Kidney capillary endothelial cell (primary cell): ENCODE measurements around the gene C12orf50.
"Not testable (repeated sequence)": the region's sequence is repeated elsewhere in the genome, so short reads cannot be mapped to it uniquely, and the experiment has no call there.

ENCODE experiments used
- DNase-seq: peaks from one replicate; pipeline ENCODE4 v3.0.0-alpha.2; 2018; ENCODE audit warnings: low spot score

The C12orf50 gene, protein sequence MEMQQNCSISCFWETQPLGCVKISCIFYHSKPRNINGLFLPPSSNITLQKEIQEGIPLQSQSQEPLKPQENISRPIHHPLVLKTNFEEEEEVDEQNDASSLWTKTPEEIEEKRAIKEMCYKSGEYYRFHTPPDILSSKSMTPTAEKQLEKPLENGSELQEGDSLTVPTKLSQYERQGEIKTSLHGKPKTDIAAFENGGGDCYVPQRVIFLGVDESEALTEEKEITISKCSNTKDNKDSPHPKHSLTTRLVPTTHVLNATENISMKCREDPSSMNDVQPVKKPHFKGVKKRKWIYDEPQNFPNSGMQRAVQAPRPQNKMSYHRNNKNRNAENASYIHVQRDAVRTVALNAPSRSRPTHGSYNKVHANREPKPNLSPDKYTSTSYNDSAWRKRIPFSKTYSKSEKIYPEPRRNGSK

DNA sequence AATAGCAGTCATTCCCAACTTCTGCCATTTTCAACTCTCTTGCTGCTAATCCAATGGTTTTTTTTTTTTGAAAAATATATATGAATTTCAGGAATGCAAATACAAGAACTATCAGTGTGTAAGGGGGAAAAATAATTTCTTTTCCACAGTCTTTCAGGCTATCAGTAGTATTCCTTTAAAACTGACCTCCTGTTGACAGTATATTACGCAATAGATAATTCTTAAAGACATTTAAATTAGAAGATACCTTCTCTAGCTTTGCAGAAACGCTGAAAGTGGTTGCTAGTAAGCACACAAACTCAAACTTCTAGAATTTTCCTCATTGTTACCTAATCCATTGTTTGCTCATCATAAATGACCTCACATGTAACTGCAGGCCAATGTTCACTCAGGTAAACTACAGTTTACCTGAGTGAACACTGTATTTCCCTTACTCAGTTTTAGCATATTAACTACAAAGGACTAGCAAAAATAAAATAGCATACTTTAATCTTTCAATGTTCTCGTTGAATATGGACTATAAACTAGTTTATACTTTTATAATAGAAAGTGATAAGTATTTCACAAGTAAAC, at the start of gene C12orf50:
C12orf50 (minus strand) TSS at position 309 of the 573 bp plus-strand sequence. CDS start 2,439 bp downstream, outside the sequence.
- DNase-seq = no peak

DNA sequence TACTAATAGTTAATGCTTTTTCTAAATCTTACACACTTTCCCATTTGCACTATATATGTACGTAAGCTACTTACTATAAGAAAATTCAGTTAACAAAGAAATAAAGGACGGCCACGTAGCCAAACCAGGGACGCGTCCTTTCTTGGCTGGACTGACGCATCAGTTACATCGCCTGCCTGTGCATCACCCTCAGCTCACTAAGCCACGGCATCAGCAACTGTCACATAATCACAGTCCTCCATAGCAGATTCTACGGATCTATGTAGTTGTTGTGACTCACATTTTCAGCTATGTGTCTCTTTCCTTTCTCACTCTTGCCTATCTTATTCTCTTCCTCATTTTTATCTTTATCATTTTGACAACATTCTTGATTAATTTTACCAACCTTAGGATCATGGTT, 38.1 kb upstream of the C12orf50 start:
- no peak for DNase-seq

DNA sequence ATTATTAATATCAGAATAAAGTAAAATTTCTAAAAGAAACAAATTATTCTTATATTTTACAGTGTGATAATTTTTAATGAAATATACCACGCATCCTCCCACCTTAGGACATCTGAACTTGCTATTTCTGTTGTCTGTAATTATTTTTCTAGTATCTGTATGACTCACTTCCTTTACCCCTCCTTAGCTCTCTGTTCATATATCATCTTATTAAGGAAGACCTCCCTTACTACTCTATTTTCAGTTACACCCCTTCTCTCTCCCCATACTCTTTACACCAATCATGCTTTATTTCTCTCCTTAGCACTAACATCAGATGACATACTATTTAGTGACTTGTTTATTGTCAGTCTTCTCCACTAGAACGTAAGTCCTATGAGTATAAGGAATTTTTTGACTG, 34.2 kb upstream of the C12orf50 start:
- DNase-seq = no peak

DNA sequence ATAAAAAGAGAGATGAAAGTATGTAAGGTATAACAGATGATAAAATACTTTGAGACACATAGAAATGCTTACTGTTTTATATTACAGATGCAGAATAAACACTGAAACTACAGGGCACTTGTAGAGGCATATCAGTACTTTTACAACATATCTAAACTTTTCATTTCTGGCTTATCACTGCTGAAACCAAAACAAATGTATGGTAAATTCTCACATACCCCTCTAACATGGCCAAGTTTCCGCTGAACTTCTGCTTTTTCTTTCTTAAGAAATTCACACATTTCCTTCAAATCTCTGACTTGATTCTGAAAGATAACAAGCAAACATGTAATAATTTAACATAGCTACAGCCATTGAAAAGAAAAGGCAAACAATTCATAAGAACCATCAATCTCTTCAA, 33.3 kb upstream of the C12orf50 start:
- DNase-seq = no peak

DNA sequence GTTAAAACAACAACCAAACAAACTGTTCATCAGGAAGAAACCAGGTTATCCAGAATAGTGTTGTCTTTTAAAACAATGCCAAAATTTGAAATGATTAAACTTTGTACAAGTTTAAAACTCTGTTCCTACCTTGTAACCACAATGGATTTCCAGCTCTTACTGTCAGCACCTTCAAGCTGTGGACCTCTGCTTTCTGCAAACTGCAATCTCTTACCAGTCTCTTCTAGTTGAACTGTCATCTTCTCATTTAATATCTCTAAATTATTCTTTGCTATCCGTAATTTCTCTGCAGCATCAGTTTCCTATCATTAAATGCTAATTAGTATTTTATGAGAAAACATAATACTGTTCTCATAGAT, 29.5 kb upstream of the C12orf50 start:
- no peak for DNase-seq

DNA sequence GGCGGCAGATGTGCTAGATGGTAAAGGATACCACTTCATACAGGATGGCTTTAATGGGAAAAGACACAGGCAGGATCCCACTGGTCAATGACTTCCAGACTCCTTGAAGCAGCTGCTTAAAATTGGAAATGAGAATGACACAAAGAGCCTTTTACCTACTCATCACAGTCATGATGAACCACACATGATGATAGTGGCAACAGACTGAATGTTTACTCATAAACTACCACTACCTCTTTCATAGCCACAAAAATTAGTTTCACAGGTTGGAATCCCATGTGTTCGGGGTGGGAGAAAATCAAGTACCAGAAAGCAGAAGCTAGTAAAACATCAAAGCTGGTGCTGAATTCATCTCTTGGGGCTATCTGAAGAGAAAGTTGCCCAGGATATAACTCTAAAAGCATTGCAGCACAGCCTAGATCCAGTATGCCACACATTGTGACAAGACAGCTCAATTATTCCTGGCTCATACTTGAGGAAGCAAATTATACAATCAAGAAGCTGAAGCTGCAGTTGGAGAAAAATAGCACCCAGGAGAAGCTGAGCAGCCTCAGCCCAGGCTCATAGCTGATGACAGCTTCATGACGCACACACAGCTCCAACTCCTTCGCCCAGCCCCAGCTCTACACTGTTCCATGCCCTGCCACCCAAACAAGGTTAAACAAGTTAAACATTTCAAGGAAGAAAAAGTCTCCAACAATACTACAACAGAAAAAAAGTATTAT, 29.0 kb upstream of the C12orf50 start:
- no peak for DNase-seq

DNA sequence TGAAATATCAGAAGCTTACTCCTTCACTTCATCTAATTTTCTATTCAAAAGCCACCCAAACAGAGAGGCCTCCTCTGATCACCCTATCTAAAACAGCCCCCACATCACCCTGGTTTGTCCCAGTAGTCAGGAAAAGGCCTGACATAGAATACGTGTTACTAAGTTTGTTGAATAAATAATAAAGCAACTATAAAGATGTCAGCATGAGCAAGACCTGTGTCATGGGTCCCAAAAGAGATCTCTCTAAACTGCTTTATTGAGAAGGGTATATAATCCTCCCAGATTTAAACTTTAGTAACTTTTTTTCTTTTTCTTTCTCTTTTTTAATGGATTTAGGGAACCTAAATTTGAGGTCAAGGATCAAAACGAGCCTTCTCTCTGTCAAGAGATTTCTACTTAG, 27.4 kb upstream of the C12orf50 start:
- no peak for DNase-seq

DNA sequence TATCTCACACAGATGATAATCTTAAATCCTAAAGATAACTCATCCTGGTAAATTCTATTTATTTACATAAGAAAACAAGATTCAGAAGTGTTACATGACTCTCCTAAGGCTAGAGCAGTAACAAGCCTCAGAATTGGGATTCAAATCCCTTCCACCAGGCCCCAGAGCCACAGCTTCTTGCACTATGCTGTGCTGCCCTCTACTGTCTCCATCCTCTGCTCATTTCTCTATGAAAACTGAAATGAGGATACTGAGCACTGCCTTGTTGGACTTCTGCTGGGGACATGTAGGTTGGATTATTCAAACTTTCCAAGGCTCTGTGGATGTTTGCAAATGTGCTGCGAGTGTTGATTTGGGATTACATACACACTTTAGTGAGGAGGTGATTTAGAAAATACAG, 23.5 kb upstream of the C12orf50 start:
- DNase-seq = no peak

DNA sequence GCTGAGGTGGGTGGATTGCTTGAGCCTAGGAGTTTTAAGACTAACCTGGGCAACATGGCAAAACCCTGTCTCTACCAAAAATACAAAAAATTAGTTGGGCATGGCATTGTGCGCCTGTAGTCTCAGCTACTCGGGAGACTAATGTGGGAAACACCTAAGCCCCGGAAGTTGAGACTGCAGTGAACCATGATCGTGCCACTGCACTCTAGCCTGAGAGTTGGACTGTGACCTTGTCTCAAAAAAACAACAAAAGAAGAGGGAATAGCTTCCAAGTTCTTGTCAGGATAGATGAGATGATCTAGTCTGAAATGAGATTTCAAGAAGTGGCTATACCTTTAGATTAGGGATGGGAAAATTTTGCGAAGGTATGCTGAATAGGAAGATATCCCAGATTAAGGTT, 14.8 kb upstream of the C12orf50 start:
- no peak for DNase-seq

DNA sequence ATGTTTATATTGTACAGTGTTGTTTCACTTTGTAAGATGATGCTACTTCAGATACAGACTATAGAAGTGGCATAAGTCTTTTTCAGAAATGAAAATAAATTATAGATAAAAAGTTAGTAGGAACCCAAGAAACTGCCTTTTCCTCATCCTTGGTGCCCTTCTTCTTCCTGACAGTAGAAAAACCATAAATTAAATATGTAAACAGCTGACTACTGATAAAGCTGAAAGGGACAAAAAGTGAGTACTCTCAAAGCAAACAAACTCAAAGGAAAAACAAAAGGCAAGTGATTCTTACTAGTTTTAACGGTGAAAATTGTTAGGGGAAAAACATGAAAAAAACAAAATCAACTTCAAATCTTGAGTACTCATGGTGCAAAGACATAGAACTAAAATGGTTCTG, 8.6 kb upstream of the C12orf50 start:
- no peak for DNase-seq

DNA sequence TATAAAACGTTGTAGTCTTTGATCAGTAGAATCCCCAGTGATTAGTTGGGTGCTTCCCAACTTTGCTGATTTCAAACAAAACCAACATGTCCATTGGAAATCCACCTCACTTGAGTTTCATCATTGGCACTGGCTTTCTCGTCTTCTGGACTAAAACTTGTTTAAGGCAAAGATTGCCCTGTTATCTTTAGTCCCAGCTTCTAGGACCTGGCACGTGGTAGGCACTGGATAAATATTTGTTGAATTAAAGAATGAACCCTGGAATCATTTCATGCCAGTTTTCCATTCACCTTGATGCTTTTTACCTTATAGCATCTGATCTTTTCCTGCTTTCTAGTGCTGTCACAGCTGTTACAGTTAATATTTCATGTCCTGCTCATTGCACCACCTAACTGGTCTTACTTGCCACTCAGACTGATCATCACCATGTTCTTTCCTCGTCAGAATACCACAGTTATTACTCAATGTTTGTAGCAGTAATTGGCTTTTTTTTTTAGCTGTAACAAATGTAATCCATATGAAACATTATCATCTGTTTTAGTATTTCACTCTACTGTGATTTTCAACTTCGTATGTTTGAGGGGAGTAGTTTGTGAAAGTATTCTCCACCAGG, 7.3 kb upstream of the C12orf50 start:
- DNase-seq = no peak

DNA sequence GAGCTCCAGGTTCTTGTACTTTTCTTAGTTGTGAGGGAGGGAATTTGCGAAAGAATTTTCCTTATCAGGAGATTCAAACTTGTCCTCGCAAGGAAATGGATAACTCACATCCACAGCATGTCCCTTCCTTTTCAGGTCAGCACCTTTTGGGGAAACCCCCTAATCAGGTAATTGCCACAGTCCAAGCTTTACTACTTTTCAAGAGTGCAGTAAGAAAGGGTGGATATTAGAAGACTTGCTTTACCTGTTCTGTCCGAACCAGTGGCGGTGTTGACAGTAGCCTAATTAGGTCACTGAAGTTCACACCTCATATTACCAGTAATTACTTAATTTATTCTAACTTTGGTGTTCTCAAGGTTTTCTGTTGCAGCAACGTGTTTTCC, 6.7 kb upstream of the C12orf50 start:
- DNase-seq = peak; percentile 12

DNA sequence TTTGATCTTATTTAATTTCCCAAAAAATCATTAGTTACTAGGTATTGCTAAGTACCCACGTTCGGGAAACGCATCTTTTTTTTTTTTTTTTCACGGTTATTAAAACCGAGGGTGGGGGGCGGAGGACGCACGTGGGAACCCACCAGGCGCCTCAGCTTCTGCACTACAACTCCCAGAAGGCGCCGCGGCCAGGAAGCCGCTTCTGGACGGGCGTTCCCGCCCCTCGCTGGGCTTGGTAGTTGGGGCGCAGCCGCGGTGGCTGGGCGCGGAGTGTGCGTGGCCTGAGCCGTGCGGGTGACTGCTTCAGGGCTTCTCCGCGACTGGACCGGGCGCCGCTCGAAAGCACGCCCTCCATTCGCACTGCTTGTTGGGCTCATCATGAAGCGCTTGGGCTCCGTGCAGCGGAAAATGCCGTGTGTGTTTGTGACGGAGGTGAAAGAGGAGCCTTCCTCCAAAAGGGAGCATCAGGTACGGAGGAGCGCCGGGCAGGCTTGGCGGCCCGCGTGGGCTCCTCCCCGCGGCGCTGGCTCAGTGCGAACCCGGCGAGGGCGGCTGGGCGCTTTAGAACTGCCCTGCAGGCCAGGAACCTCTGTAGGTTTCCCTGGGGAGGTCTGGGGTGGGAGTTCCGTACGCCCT, 6.2 kb upstream of the C12orf50 start:
- peak; percentile 76 for DNase-seq

DNA sequence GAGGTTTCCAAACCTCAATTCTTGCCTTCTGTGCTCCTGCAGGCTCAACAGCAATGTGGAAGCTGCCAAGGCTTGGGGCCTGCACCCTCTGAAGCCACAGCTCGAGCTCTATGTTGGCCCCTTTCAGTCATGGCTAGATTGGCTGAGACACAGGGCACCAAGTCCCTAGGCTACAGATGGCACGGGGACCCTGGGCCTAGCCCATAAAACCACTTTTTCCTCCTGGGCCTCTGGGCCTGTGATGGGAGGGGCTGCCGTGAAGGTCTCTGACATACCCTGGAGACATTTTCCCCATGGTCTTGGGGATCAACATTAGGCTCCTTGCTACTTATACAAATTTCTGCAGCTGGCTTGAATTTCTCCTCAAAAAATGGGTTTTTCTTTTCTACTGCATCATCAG, 2.0 kb upstream of the C12orf50 start:
- DNase-seq = not testable (repeated sequence)

DNA sequence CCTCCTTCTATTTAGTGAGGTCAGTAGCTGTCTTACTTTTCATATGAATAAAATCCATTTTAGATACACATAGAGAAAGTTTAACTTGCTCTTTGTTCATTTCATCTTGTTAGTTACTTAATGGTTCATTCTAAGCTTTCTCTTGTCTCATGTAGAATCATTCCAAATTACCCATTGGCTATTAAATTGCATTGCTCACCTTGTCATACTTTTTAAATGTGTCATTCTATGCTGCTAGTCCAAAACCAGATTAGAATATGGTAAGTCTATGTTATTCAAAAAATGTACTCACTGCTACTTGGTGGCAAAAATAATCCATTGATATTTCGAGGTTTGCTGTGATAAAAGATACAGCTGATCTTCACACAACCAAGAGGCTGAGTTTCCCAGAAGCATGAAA, 3.0 kb downstream of the C12orf50 start:
- no peak for DNase-seq

DNA sequence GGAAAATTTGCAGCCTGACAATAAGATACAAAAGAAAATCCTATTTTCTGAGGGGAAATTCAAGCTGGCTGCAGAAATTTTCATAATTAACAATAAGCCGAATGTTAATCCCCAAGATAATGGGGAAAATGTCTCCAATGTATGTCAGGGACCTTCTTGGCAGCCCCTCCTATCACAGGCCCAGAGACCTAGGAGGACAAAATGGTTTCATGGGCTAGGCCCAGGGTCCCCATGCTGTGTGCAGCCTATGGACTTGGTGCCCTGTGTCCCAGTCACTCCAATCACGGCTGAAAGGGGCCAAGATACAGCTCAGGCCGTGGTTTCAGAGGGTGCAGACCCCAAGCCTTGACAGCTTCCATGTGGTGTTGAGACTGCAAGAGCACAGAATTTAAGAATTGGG, 11.2 kb downstream of the C12orf50 start:
- no peak for DNase-seq

DNA sequence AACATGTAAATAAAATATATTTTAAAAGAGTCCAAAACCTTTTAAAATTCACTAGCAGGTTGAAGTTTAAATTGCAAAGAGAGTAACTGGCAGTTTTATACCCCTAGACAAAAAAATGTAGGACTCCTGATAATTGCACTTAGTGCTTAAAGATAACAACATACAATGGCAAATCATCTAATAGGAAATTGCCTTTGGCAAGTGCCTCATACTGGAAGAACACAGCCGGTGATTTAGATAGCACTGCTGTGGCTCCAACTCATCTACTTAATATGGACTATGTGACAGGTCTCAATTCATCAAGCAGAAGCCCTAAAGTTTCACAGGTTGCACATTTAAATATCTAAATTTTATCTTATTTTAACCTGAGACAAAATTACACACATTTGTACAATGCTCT, 13.4 kb downstream of the C12orf50 start:
- no peak for DNase-seq

DNA sequence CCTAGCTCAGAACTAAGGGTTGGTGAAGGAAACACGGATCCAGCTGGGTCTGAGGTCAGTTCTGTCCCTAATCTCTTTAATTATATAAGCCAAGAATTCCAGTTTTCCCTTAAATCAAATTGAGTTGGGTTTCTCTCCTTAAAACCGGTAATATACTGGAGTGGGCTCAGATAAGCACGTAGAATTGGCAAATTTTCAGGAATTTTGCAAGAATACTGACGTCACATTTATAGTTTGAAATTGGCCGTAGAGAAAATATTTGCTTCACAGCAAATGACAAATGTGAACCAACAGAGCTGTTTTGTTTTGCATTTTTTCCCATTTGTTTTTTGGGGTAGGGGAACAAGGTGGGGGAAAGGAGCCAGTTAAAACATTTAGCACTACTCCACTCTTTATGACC, 17.4 kb downstream of the C12orf50 start:
- no peak for DNase-seq

DNA sequence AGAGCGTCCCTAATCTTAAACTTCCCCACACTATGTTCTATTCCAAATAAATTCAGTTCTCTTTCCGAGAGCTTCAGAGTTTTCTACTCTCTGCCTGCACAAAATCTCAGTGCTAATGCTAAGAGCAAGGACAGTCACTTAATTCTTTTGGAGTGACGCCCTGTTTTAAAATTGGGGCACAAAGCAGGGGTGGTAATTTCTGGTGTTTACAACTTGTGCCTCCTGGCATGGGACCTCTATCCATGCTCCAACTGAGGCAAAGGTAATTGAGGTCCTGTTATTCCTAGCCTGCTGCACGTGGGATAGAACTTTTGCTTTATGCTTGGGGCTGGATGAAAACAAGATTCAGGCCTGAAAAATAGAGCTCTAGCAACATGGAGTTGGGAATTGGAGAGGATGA, 22.9 kb downstream of the C12orf50 start:
- DNase-seq = no peak

DNA sequence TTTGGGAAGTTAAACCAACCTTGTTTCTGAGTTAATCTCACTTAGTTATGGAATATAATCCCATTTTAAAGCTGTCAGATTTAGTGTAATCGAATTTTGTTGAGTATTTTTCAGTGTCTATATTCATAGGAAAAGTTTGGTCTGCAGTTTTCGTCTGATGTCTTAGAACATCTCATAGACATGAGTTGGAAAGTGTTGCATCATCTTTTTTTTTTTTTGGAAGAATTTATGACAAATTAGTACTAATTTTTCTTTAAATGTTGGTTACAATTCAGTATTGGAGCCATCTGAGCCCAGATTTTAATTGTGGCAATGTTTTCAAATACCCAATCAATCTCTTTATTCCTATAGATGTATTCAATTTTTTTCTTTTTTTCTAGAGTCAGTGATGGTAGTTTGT, 27.9 kb downstream of the C12orf50 start:
- no peak for DNase-seq

DNA sequence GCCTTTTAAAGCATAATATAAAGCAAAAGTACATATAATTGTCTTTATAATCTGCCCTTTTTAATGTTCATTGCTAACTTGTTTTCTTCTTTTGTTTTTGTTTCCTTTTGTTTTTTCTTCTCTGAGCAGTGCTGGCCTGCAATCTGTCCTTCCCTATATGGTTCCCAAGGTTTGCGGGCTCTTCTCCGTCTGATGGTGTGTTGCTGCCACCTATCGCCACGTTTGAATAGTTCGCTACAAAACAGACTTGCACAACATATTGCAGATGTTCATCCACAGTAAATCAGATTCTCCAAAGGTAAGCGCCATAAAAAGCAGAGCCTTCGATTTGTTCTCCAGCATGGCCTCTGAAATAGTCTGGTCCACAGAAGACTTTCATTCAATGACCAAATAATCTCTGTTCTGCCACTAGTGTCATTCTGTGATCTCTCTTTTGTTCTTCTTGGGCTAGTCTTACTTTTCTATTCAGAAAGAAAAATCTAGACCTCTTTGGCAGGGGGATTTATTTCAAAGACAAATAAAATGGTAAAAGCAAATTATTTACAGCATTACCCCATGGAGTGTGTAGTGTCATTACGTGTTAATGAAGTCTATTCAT, 33.5 kb downstream of the C12orf50 start:
- peak; percentile 55 for DNase-seq

DNA sequence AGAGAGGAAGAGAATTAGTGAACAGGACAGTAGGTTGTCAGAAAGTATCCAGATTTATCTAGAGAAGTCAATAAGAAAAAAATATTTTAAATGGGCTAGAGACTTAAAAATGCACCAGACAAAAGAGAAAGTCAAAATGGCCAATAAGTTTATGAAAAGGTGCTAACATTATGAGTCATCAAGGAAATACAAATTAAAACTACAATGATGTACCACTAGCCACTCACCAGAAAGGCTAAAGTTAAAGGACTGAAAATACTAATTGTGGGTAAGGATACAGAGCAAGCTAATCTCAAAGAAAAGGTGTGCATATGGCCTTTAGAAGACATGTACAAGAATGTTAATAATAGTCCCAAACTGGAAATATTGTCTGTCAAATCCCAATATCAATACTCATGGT, 37.7 kb downstream of the C12orf50 start:
- DNase-seq = no peak
